ENCODE data around the gene PDZD2.
"Not testable (repeated sequence)": the region's sequence is repeated elsewhere in the genome, so short reads cannot be mapped to it uniquely, and the experiment has no call there.

PDZD2 gene

GRCh38 chr5:31758803-31759425, 120.0 kb downstream of the PDZD2 start:
- Histone ChIP-seq H3K27ac (no peak overlapping the region), H3K27me3 (ENCODE audit: insufficient read depth, low read depth, severe bottlenecking) (no peaks in the 10 kb centered on the region), H3K36me3 (no peaks in the 10 kb centered on the region), H3K9me3 (ENCODE audit: severe bottlenecking) (no peaks in the 10 kb centered on the region), H3K4me3 (ENCODE audit: low read depth, low read length) (no peak overlapping the region)
- no peak for DNase-seq
- no peak for TF ChIP-seq CTCF (IDR thresholded peaks at IDR 0.05; ENCODE audit: low read depth, low read length)

DNA sequence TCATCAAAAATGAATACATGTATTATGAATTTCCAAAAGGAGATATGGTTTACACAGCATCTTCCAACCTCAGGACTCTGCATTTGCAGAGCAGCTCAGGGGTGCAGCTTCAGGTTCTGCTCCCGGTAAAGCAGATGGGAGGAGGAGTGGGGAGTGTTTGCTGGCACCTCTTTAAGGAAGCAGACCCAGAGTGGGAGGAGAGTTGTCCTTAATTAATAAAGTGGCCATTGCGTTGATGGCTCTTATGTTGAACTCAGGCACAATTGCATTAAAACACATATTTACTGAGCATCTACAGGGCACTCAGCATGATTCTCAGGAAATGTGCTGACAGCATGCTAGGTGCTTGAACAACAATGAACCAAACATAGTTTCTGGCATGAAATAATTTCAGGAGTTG, 121.0 kb downstream of the PDZD2 start:
- Histone ChIP-seq H3K27ac (no peak overlapping the region), H3K27me3 (ENCODE audit: insufficient read depth, low read depth, severe bottlenecking) (no peaks in the 10 kb centered on the region), H3K36me3 (no peaks in the 10 kb centered on the region), H3K4me3 (ENCODE audit: low read depth, low read length) (no peak overlapping the region), H3K9me3 (ENCODE audit: severe bottlenecking) (no peaks in the 10 kb centered on the region)
- no peak for TF ChIP-seq CTCF (IDR thresholded peaks at IDR 0.05; ENCODE audit: low read depth, low read length)
- no peak for DNase-seq

DNA sequence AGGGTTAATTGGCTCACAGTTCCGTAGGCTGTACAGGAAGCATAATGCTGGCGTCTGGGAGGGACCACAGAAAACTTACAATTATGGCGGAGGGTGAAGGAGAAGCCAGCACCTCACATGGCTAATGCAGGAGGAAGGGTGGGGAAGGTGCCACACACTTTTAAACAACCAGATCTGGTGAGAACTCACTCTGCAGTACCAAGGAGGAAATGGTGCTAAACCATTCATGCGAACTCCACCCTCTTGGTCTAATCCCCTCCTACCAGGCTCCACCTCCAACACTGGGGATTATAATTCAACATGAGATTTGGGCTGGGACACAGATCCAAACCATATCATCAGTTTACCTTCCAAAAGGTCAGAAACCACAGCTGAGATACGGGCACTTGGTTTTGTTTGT, 122.9 kb downstream of the PDZD2 start:
- no peak for DNase-seq
- Histone ChIP-seq H3K27ac (no peak overlapping the region), H3K36me3 (no peaks in the 10 kb centered on the region), H3K27me3 (ENCODE audit: insufficient read depth, low read depth, severe bottlenecking) (no peaks in the 10 kb centered on the region), H3K4me3 (ENCODE audit: low read depth, low read length) (no peak overlapping the region), H3K9me3 (ENCODE audit: severe bottlenecking) (no peaks in the 10 kb centered on the region)
- no peak for TF ChIP-seq CTCF (IDR thresholded peaks at IDR 0.05; ENCODE audit: low read depth, low read length)

DNA sequence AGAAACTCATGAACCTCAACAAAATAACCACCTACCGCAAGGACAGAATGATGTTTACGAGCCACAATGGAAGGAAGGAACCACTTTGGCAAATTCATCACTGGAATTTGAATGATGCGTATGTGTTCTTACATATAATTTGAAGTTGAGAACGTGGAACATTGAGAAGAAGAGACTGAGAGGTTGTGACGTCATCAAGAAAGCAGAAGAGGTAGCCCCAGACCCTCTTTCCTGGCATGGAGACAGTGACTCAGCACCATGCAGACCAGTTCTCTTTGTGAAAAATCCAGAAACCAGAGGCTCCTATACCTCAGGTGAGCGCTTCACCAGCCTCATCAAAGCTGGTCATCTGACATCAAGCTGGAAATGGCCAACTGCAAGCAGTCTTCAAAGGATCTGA, 124.5 kb downstream of the PDZD2 start:
- Histone ChIP-seq H3K9me3 (ENCODE audit: severe bottlenecking) (no peaks in the 10 kb centered on the region), H3K36me3 (no peaks in the 10 kb centered on the region), H3K4me3 (ENCODE audit: low read depth, low read length) (no peak overlapping the region), H3K27me3 (ENCODE audit: insufficient read depth, low read depth, severe bottlenecking) (no peaks in the 10 kb centered on the region), H3K27ac (no peak overlapping the region)
- no peak for TF ChIP-seq CTCF (IDR thresholded peaks at IDR 0.05; ENCODE audit: low read depth, low read length)
- no peak for DNase-seq

GRCh38 chr5:31764687-31765086, 125.8 kb downstream of the PDZD2 start:
- not testable (repeated sequence) for H3K9me3 ChIP-seq (ENCODE audit: severe bottlenecking); H3K27ac ChIP-seq; H3K27me3 ChIP-seq (ENCODE audit: insufficient read depth, low read depth, severe bottlenecking); H3K4me3 ChIP-seq (ENCODE audit: low read depth, low read length); H3K36me3 ChIP-seq; DNase-seq

DNA sequence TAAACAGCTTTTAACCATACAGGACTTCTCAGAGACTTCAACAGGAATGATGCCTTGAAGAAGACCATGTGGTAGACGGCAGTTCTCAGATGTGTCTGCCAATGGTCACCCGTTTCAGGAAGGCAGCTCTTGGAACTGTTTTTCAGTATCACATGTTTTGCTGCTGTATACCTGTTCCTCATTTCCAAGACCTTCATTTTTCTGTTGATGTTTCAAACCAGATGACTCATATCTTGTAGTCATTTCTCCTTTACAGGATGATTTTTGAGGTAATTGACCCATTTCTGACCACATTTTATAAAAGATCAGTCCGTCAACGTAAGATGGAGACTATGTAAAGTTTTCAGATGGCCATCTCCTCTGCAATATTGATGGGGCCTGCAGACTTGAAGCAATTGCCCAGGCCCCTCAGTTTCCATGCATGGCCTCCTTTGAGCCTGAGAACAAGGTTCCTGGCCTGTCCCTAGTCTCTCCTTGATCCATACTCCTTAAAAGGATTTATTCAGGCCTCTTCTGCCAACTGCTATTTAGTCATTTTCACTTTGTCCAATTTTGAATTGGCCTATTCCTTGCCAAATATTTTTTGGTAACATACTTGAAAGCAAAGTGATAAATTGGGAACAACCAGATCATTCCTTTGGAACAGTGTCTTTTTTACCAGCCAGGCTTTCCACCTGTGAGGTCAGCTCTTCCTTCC, 128.6 kb downstream of the PDZD2 start:
- H3K9me3 ChIP-seq (ENCODE audit: severe bottlenecking), result no peaks in the 10 kb centered on the region
- TF ChIP-seq CTCF (IDR thresholded peaks at IDR 0.05; ENCODE audit: low read depth, low read length), result no peak
- no peak overlapping the region for H3K27ac ChIP-seq
- no peak for DNase-seq
- no peak overlapping the region for H3K4me3 ChIP-seq (ENCODE audit: low read depth, low read length)
- H3K27me3 ChIP-seq (ENCODE audit: insufficient read depth, low read depth, severe bottlenecking), result no peaks in the 10 kb centered on the region
- no peaks in the 10 kb centered on the region for H3K36me3 ChIP-seq

Data from WERI-Rb-1 (cell line).